PFSK-1 (cell line): ENCODE results near the gene SEZ6.

ENCODE experiments used
- FOXP2 ChIP-seq: optimal IDR thresholded peaks from 2 replicates; pipeline ENCODE3; 2011; ENCODE audit warnings: borderline replicate concordance, control low read depth, inconsistent platforms; ENCODE audit not compliant: insufficient read depth; ENCODE audit errors: extremely low read length, extremely low read depth
- POLR2AphosphoS5 ChIP-seq: IDR thresholded peaks from 2 replicates; pipeline ENCODE4 v1.6.1; 2012; ENCODE audit warnings: low read depth, mild to moderate bottlenecking, control low read depth, low read length, moderate library complexity
- REST ChIP-seq, 2 experiments: IDR thresholded peaks; 2 replicates each; pipeline versions ENCODE4 v1.6.1 to v1.8.0; 2011 to 2012; ENCODE audit warnings: low read depth in 2 of 2, low read length in 2 of 2, control low read depth in 1 of 2, inconsistent platforms in 1 of 2, mild to moderate bottlenecking in 1 of 2, moderate library complexity in 1 of 2; ENCODE audit not compliant: insufficient read depth in 1 of 2
- SIN3A ChIP-seq: IDR thresholded peaks from 2 replicates; pipeline ENCODE4 v1.6.1; 2012; ENCODE audit warnings: mild to moderate bottlenecking, low read length, moderate library complexity, borderline replicate concordance; ENCODE audit not compliant: insufficient read depth
- TAF1 ChIP-seq: IDR thresholded peaks from 2 replicates; pipeline ENCODE4 v1.6.1; 2012; ENCODE audit warnings: low read length, control low read depth, borderline replicate concordance; ENCODE audit not compliant: insufficient read depth

Gene SEZ6

GRCh38 chr17:28996554-28997096 lies 9.2 kb downstream of the SEZ6 start:
- TF ChIP-seq SIN3A (no peak), POLR2AphosphoS5 (no peak), REST (IDR thresholded peaks at IDR 0.05; ENCODE audit: insufficient read depth in 1 of 2, low read depth in 2 of 2, low read length in 2 of 2) (no peak), TAF1 (no peak), FOXP2 (no peak)

- TF ChIP-seq REST (IDR thresholded peaks at IDR 0.05; ENCODE audit: insufficient read depth in 1 of 2, low read depth in 2 of 2, low read length in 2 of 2) (no peak), SIN3A (no peak), POLR2AphosphoS5 (no peak), TAF1 (no peak), FOXP2 (no peak)
These were observed 12.0 kb downstream of the SEZ6 start for GRCh38 chr17:28993645-28994426.

- TF ChIP-seq SIN3A (no peak), TAF1 (no peak), POLR2AphosphoS5 (no peak), REST (IDR thresholded peaks at IDR 0.05; ENCODE audit: insufficient read depth in 1 of 2, low read depth in 2 of 2, low read length in 2 of 2) (no peak), FOXP2 (no peak)
These were observed 12.9 kb downstream of the SEZ6 start for GRCh38 chr17:28992625-28993600.

- TF ChIP-seq FOXP2, result no peak
- no peak for TF ChIP-seq TAF1
- TF ChIP-seq REST (IDR thresholded peaks at IDR 0.05; ENCODE audit: insufficient read depth in 1 of 2, low read depth in 2 of 2, low read length in 2 of 2), result no peak
These were observed 13.6 kb downstream of the SEZ6 start for GRCh38 chr17:28992185-28992584.
